ENCODE measurements around the gene MRPS25.

The MRPS25 gene

GRCh38 chr3:15089201-15089600, 24.1 kb upstream of the MRPS25 start:
- TF ChIP-seq TEAD4 (IDR thresholded peaks at IDR 0.05) (no peak), EP300 (IDR thresholded peaks at IDR 0.05; ENCODE audit: borderline replicate concordance) (no peak), RAD21 (IDR thresholded peaks at IDR 0.05; ENCODE audit: low read depth) (no peak), EGR1 (IDR thresholded peaks at IDR 0.05) (no peak), USF1 (IDR thresholded peaks at IDR 0.05) (no peak), YY1 (IDR thresholded peaks at IDR 0.05; ENCODE audit: low read depth) (no peak), ZBTB7A (IDR thresholded peaks at IDR 0.05; ENCODE audit: low read depth) (no peak), TAF1 (IDR thresholded peaks at IDR 0.05; ENCODE audit: low read depth) (no peak), FOXM1 (IDR thresholded peaks at IDR 0.05; ENCODE audit: borderline replicate concordance, low read depth) (no peak), NFIC (IDR thresholded peaks at IDR 0.05) (no peak)

GRCh38 chr3:15086699-15087098, 21.6 kb upstream of the MRPS25 start:
- TF ChIP-seq NFIC (IDR thresholded peaks at IDR 0.05) (no peak), TEAD4 (IDR thresholded peaks at IDR 0.05) (no peak), FOXM1 (IDR thresholded peaks at IDR 0.05; ENCODE audit: borderline replicate concordance, low read depth) (no peak), EGR1 (IDR thresholded peaks at IDR 0.05) (no peak), CEBPB (IDR thresholded peaks at IDR 0.05) (no peak), MAX (IDR thresholded peaks at IDR 0.05) (no peak)

- TF ChIP-seq CEBPB (IDR thresholded peaks at IDR 0.05) (no peak), YY1 (IDR thresholded peaks at IDR 0.05; ENCODE audit: low read depth) (no peak), EP300 (IDR thresholded peaks at IDR 0.05; ENCODE audit: borderline replicate concordance) (no peak), MAX (IDR thresholded peaks at IDR 0.05) (no peak), REST (IDR thresholded peaks at IDR 0.05; ENCODE audit: low read depth) (no peak), TAF1 (IDR thresholded peaks at IDR 0.05; ENCODE audit: low read depth) (no peak), CREB1 (IDR thresholded peaks at IDR 0.05; ENCODE audit: low read depth) (no peak), EGR1 (IDR thresholded peaks at IDR 0.05) (no peak), ZBTB7A (IDR thresholded peaks at IDR 0.05; ENCODE audit: low read depth) (no peak), TEAD4 (IDR thresholded peaks at IDR 0.05) (no peak), FOXM1 (IDR thresholded peaks at IDR 0.05; ENCODE audit: borderline replicate concordance, low read depth) (no peak), NFIC (IDR thresholded peaks at IDR 0.05) (no peak), TCF12 (IDR thresholded peaks at IDR 0.05; ENCODE audit: low read depth) (no peak), USF1 (IDR thresholded peaks at IDR 0.05) (no peak)
Measured at GRCh38 chr3:15086263-15086662, 21.1 kb upstream of the MRPS25 start.

- no peak for TF ChIP-seq FOXM1 (IDR thresholded peaks at IDR 0.05; ENCODE audit: borderline replicate concordance, low read depth)
- no peak for TF ChIP-seq USF1 (IDR thresholded peaks at IDR 0.05)
- TF ChIP-seq EP300 (IDR thresholded peaks at IDR 0.05; ENCODE audit: borderline replicate concordance), result no peak
- TF ChIP-seq NFIC (IDR thresholded peaks at IDR 0.05), result no peak
- TF ChIP-seq YY1 (IDR thresholded peaks at IDR 0.05; ENCODE audit: low read depth), result no peak
- no peak for TF ChIP-seq CEBPB (IDR thresholded peaks at IDR 0.05)
- TF ChIP-seq CREB1 (IDR thresholded peaks at IDR 0.05; ENCODE audit: low read depth), result no peak
- TF ChIP-seq TCF12 (IDR thresholded peaks at IDR 0.05; ENCODE audit: low read depth), result no peak
- TF ChIP-seq TEAD4 (IDR thresholded peaks at IDR 0.05), result no peak
- no peak for TF ChIP-seq MAX (IDR thresholded peaks at IDR 0.05)
- TF ChIP-seq TAF1 (IDR thresholded peaks at IDR 0.05; ENCODE audit: low read depth), result no peak
Measured at GRCh38 chr3:15083252-15083651, 18.1 kb upstream of the MRPS25 start.

GRCh38 chr3:15081960-15082664, 17.0 kb upstream of the MRPS25 start:
- TF ChIP-seq EGR1 (IDR thresholded peaks at IDR 0.05) (no peak), RAD21 (IDR thresholded peaks at IDR 0.05; ENCODE audit: low read depth) (no peak), MAX (IDR thresholded peaks at IDR 0.05) (no peak), USF1 (IDR thresholded peaks at IDR 0.05) (no peak), YY1 (IDR thresholded peaks at IDR 0.05; ENCODE audit: low read depth) (no peak), TAF1 (IDR thresholded peaks at IDR 0.05; ENCODE audit: low read depth) (no peak), CEBPB (IDR thresholded peaks at IDR 0.05) (no peak), EP300 (IDR thresholded peaks at IDR 0.05; ENCODE audit: borderline replicate concordance) (no peak), ZBTB7A (IDR thresholded peaks at IDR 0.05; ENCODE audit: low read depth) (no peak), FOXM1 (IDR thresholded peaks at IDR 0.05; ENCODE audit: borderline replicate concordance, low read depth) (no peak), NFIC (IDR thresholded peaks at IDR 0.05) (no peak), REST (IDR thresholded peaks at IDR 0.05; ENCODE audit: low read depth) (no peak), TCF12 (IDR thresholded peaks at IDR 0.05; ENCODE audit: low read depth) (no peak), CREB1 (IDR thresholded peaks at IDR 0.05; ENCODE audit: low read depth) (no peak), TEAD4 (IDR thresholded peaks at IDR 0.05) (no peak)
